Peyer's patch (tissue), 4 donors: ENCODE measurements around the gene ANKLE2.

ENCODE experiments used
- CTCF ChIP-seq, 6 experiments: fragments of 450-650 bp in 4 of 6; fragments of 200-600 bp in 2 of 6; sonication (generic) in 1 of 6; IDR thresholded peaks; one replicate each; pipeline ENCODE4 v1.5.1; 2017 to 2019; ENCODE audit warnings: antibody characterized with exemption in 6 of 6, mild to moderate bottlenecking in 3 of 6, moderate library complexity in 1 of 6
- POLR2A ChIP-seq, 2 donors: fragments of 450-650 bp; IDR thresholded peaks; one replicate each; pipeline ENCODE4 v1.5.1; 2017; ENCODE audit warnings: antibody characterized with exemption in 2 of 2, mild to moderate bottlenecking in 2 of 2, moderate library complexity in 2 of 2

GRCh38 chr12:132804426-132804861 lies 42.8 kb upstream of the ANKLE2 start:
- TF ChIP-seq CTCF (IDR thresholded peaks at IDR 0.05) = no peak
- no peak for TF ChIP-seq POLR2A (IDR thresholded peaks at IDR 0.05)
